Tibial nerve (tissue), 4 donors: ENCODE measurements around the gene NOS1AP.

Experiments used
- EP300 ChIP-seq, 2 donors: sonication (generic); formaldehyde crosslinking; IDR thresholded peaks; one replicate each; pipeline ENCODE4 v1.6.1; 2017; ENCODE audit warnings: antibody characterized with exemption in 2 of 2, mild to moderate bottlenecking in 1 of 2
- POLR2A ChIP-seq, 2 donors: fragments of 450-650 bp; IDR thresholded peaks; one replicate each; pipeline ENCODE4 v1.6.1; 2017; ENCODE audit warnings: antibody characterized with exemption in 2 of 2, mild to moderate bottlenecking in 2 of 2, moderate library complexity in 2 of 2
- TF ChIP-seq, protein P1 (sequence below), 5 experiments: fragments of 200-600 bp in 3 of 5; fragments of 450-650 bp in 2 of 5; sonication (generic) in 3 of 5; IDR thresholded peaks; one replicate each; pipeline ENCODE4 v1.5.1; 2016 to 2019; ENCODE audit warnings: antibody characterized with exemption in 5 of 5, mild to moderate bottlenecking in 3 of 5, moderate library complexity in 2 of 5

DNA sequence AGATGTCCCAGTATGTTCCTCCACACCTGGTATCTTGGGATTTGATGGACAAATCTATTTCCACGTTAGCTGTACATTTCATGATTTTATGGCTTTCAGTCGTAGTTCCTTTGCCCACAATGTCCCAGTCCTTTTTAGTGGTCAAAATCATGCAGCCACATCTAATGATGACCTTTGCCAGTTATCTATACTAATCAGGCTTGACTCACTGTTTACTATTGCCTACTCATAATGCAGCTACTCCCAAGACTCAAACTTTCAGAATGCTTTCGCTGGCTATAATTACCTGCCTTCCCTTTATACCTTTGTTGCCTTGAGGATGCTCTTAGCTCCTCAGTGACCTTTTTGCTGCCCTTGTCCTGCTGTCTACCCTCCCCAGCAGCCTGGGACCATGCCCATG lies 6.4 kb downstream of the NOS1AP start:
- TF ChIP-seq, protein P1, sequence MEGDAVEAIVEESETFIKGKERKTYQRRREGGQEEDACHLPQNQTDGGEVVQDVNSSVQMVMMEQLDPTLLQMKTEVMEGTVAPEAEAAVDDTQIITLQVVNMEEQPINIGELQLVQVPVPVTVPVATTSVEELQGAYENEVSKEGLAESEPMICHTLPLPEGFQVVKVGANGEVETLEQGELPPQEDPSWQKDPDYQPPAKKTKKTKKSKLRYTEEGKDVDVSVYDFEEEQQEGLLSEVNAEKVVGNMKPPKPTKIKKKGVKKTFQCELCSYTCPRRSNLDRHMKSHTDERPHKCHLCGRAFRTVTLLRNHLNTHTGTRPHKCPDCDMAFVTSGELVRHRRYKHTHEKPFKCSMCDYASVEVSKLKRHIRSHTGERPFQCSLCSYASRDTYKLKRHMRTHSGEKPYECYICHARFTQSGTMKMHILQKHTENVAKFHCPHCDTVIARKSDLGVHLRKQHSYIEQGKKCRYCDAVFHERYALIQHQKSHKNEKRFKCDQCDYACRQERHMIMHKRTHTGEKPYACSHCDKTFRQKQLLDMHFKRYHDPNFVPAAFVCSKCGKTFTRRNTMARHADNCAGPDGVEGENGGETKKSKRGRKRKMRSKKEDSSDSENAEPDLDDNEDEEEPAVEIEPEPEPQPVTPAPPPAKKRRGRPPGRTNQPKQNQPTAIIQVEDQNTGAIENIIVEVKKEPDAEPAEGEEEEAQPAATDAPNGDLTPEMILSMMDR (IDR thresholded peaks at IDR 0.05): no peak
- no peak for TF ChIP-seq POLR2A (IDR thresholded peaks at IDR 0.05)
- TF ChIP-seq EP300 (IDR thresholded peaks at IDR 0.05): no peak
